GM23248 (cell line): ENCODE results near the gene IGSF21.

Experiments
- EZH2 ChIP-seq: fragments of 200-600 bp; sonication (generic); IDR thresholded peaks from 2 replicates; pipeline ENCODE4 v1.6.1; 2018; ENCODE audit warnings: antibody characterized with exemption, mild to moderate bottlenecking; ENCODE audit not compliant: insufficient read depth, poor library complexity, severe bottlenecking
- EZH2phosphoT487 ChIP-seq: fragments of 200-600 bp; sonication (generic); IDR thresholded peaks from 2 replicates; pipeline ENCODE4 v1.6.1; 2018; ENCODE audit warnings: antibody characterized with exemption, moderate library complexity, mild to moderate bottlenecking, low read depth; ENCODE audit not compliant: insufficient read depth

DNA sequence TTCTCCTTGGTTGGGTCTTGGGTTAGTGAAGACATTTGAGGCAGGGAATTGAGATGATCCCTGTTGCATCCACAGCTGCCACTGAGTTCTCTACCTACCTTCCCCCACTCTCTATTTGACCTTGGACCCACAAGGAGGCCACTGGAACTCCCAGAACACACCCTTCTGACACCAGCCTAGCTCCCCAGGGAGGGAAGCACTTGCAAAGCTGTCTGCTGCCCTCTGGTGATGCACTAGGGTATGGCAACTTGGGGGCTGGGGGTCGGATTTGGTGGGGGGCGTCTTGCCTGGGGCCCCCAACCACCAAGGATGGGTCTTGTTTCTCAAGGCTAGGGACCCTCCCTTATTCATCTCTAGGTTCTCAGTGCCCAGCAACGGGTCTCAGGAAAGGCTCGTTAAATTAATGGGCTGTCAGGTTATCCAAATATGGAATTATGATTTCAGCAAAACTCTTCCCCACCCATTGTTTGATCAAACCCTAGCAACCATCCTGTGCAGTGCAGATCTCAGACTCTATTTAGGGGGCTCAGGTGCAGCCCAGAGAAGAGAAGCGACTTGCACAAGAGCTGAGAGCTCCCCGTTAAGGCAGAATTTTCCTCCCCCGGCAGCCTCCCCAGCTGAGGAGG, 195.3 kb downstream of the IGSF21 start:
- TF ChIP-seq EZH2 (no peak), EZH2phosphoT487 (no peak)
